K562 (cell line): Measurements from ENCODE around the gene HNMT. TPM values are rescaled to one million over a fixed set of nuclear protein-coding genes. Genes with fewer than 3 reads are reported as not detected.

Source experiments
- ARID2 ChIP-seq: fragments of 450-650 bp; IDR thresholded peaks from 2 replicates; pipeline ENCODE4 v1.6.1; 2017; ENCODE audit warnings: antibody characterized with exemption, mild to moderate bottlenecking
- BDP1 ChIP-seq: IDR thresholded peaks from 3 replicates; pipeline ENCODE4 v1.6.1; 2011; ENCODE audit not compliant: insufficient read length, insufficient read depth
- BRD4 ChIP-seq: fragments of 200-600 bp; sonication (generic); IDR thresholded peaks from 2 replicates; pipeline ENCODE4 v1.6.1; 2017; ENCODE audit warnings: inconsistent platforms
- FOXP4 ChIP-seq: sonication (generic); formaldehyde crosslinking; IDR thresholded peaks from 2 replicates; pipeline ENCODE4 v1.8.0; 2022; ENCODE audit warnings: mild to moderate bottlenecking, missing genetic modification reagents, borderline replicate concordance
- GABPB2 ChIP-seq: fragments of 250-450 bp; sonication (Bioruptor Pico); conservative IDR thresholded peaks from 2 replicates; pipeline ENCODE4 v1.5.1; 2021; ENCODE audit warnings: mild to moderate bottlenecking
- KLF16 ChIP-seq: IDR thresholded peaks from 2 replicates; pipeline ENCODE4 v1.6.1; 2016; ENCODE audit warnings: antibody characterized with exemption
- MEIS2 ChIP-seq: fragments of 450-650 bp; IDR thresholded peaks from 2 replicates; pipeline ENCODE4 v1.6.1; 2014; ENCODE audit warnings: mild to moderate bottlenecking; ENCODE audit not compliant: partially characterized antibody
- SNAPC5 ChIP-seq: fragments of 250-450 bp; sonication (Bioruptor Pico); IDR thresholded peaks from 2 replicates; pipeline ENCODE4 v1.8.0; 2021; ENCODE audit warnings: moderate library complexity, mild to moderate bottlenecking, inconsistent platforms
- SP2 ChIP-seq: IDR thresholded peaks from 2 replicates; pipeline ENCODE4 v1.6.1; 2011; ENCODE audit warnings: mild to moderate bottlenecking, low read depth, low read length, moderate library complexity; ENCODE audit not compliant: poor library complexity, severe bottlenecking; ENCODE audit errors: extremely low read depth
- SRSF9 ChIP-seq: fragments of 200-400 bp; formaldehyde crosslinking; IDR thresholded peaks from 2 replicates; pipeline ENCODE4 v1.6.1; 2017; ENCODE audit warnings: low read depth, low read length, borderline replicate concordance
- STAT6 ChIP-seq: sonication (generic); formaldehyde crosslinking; IDR thresholded peaks from 2 replicates; pipeline ENCODE4 v1.8.1; 2023; ENCODE audit warnings: mild to moderate bottlenecking, missing genetic modification reagents
- TOE1 ChIP-seq, 2 experiments: fragments of 450-650 bp in 1 of 2; sonication (generic) in 1 of 2; formaldehyde crosslinking in 1 of 2; IDR thresholded peaks; 2 replicates each; pipeline versions ENCODE4 v1.7.1 to v1.8.0; 2016 to 2022; ENCODE audit warnings: borderline replicate concordance in 2 of 2, mild to moderate bottlenecking in 2 of 2, antibody characterized with exemption in 1 of 2, inconsistent platforms in 1 of 2, low read depth in 1 of 2, missing genetic modification reagents in 1 of 2, moderate library complexity in 1 of 2
- XRCC4 ChIP-seq: IDR thresholded peaks from one replicate; pipeline ENCODE4 v1.6.1; 2011; ENCODE audit not compliant: insufficient read depth, insufficient read length; ENCODE audit errors: extremely low read depth
- ZNF133 ChIP-seq: fragments of 250-450 bp; sonication (Bioruptor Pico); IDR thresholded peaks from 2 replicates; pipeline ENCODE4 v1.4.0; 2020; ENCODE audit warnings: mild to moderate bottlenecking
- ZNF592 ChIP-seq: fragments of 450-650 bp; IDR thresholded peaks from 2 replicates; pipeline ENCODE4 v1.6.1; 2017; ENCODE audit warnings: antibody characterized with exemption, mild to moderate bottlenecking
- polyA plus RNA-seq, 8 experiments: library from polyadenylated mRNA; depleted of rRNA in 4 of 8; stranded (reverse) in 5 of 8; unstranded in 3 of 8; fragments of >200 nt; fragmentation: Nextera tagmentation in 2 of 8; fragmentation: Illumina TruSeq in 1 of 8; extraction: Ambion mirVana in 2 of 8; extraction: Trizol in 1 of 8; gene quantifications; 2 replicates each; pipeline versions ENCODE4 v1.2.1 to v1.2.3, GENCODE V29; 2011 to 2014; ENCODE audit warnings: inconsistent platforms in 1 of 8, missing spikeins in 1 of 8
- total RNA-seq, 7 experiments: library from RNA; depleted of rRNA in 6 of 7; stranded (reverse); fragments of >200 nt in 6 of 7; fragmentation: Illumina TruSeq in 2 of 7; extraction: Trizol in 2 of 7; gene quantifications; 2 replicates each; pipeline versions ENCODE4 v1.2.1 to v1.2.3, GENCODE V29; 2011 to 2021; ENCODE audit warnings: low replicate concordance in 1 of 7

The HNMT gene
- total and polyA plus RNA-seq, 9 of the 15 experiments (the other 6 are each of a cell fraction or from before 2014, with no cell fraction given), result 3.1 to 10.9 (median 5.3) TPM

- TF ChIP-seq TOE1 (IDR thresholded peaks at IDR 0.05; ENCODE audit: borderline replicate concordance), result no peak
- no peak for TF ChIP-seq TOE1 (CRISPR knock-in tag; IDR thresholded peaks at IDR 0.05; ENCODE audit: borderline replicate concordance, low read depth)
- no peak for TF ChIP-seq BDP1
- TF ChIP-seq ZNF592, result peak; percentile 67
- TF ChIP-seq SNAPC5 (CRISPR knock-in tag), result no peak
- TF ChIP-seq MEIS2, result peak; percentile 100
- no peak for TF ChIP-seq ZNF133 (CRISPR knock-in tag)
- no peak for TF ChIP-seq GABPB2 (CRISPR knock-in tag)
- no peak for TF ChIP-seq KLF16
- TF ChIP-seq ARID2, result no peak
- TF ChIP-seq XRCC4, result no peak
- no peak for TF ChIP-seq SP2
- TF ChIP-seq SRSF9, result no peak
- TF ChIP-seq STAT6 (CRISPR knock-in tag), result no peak
- TF ChIP-seq FOXP4 (CRISPR knock-in tag), result no peak
- TF ChIP-seq BRD4, result no peak
Observed at GRCh38 chr2:138023298-138023697, 59.0 kb downstream of the HNMT start (continued).
